A549 (cell line): ENCODE data around the gene SCGB1A1.

Experiments
- CHD2 ChIP-seq: fragments of 150-350 bp; IDR thresholded peaks from 2 replicates; pipeline ENCODE4 v1.6.1; 2014; ENCODE audit warnings: low read length; ENCODE audit not compliant: partially characterized antibody
- CTCF ChIP-seq: fragments of >200 bp; sonication (Bioruptor Twin); formaldehyde crosslinking; IDR thresholded peaks from 3 replicates; pipeline ENCODE4 v1.5.1; 2016
- EP300 ChIP-seq, 2 experiments: fragments of >200 bp; sonication (Bioruptor Twin); formaldehyde crosslinking; IDR thresholded peaks; 2 replicates in 1 of 2; 3 replicates in 1 of 2; pipeline ENCODE4 v1.6.1; 2016 to 2017
- PBX3 ChIP-seq: IDR thresholded peaks from 2 replicates; pipeline ENCODE4 v1.6.1; 2012
- TP53 ChIP-seq: fragments of 250-450 bp; sonication (Bioruptor Pico); IDR thresholded peaks from 2 replicates; pipeline ENCODE4 v1.5.0; 2021; ENCODE audit warnings: mild to moderate bottlenecking, moderate library complexity

DNA sequence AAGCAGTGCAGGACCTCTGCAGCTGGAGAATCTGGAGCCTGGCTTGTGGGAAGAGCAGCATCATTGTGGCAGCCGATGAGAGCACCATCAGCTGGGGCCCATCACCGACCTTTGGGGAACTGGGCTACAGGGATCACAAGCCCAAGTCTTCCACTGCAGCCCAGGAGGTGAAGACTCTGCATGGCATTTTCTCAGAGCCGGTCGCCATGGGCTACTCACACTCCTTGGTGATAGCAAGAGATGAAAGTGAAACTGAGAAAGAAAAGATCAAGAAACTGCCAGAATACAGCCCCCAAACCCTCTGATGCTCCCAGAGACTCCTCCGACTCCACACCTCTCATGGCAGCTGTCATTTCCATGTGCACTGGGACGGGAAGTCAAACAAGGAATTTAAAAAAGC, 46.0 kb upstream of the SCGB1A1 start:
- TF ChIP-seq CTCF, result no peak
- no peak for TF ChIP-seq PBX3
- no peak for TF ChIP-seq EP300 (IDR thresholded peaks at IDR 0.05)
- TF ChIP-seq TP53 (CRISPR knock-in tag), result no peak
- TF ChIP-seq CHD2, result no peak
